ENCODE measurements around the gene TMEM254. TPM values are rescaled to one million over a fixed set of nuclear protein-coding genes. Genes with fewer than 3 reads are reported as not detected.
A peak's percentile ranks its signal among the peaks of the same experiment; 100 is the strongest.

The TMEM254 gene
- total RNA-seq, 4 donors from 2014 or later = 8.0 to 18.8 (median 14.1) TPM

DNA sequence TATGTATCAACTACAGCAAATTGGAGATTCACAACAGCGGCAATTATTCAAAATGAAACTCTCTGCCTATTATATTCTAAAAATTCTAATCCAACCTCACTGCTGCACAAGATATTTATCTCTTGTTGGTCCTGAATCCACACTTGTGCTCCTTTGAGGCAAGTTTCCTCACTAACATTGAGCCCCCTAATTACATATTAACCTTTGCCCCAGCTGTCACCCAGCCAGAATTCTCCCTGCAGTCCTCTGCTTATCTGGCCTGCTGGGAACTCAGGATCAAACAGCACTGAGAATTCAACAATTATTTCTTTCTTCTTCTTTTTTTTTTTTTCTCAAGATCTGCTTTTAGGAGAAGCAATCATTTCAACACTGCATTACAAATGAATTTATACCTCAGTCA is 32.5 kb downstream of the TMEM254 start:
- TF ChIP-seq POLR2A (IDR thresholded peaks at IDR 0.05) (no peak), EP300 (IDR thresholded peaks at IDR 0.05) (no peak)
- TF ChIP-seq, protein P1, sequence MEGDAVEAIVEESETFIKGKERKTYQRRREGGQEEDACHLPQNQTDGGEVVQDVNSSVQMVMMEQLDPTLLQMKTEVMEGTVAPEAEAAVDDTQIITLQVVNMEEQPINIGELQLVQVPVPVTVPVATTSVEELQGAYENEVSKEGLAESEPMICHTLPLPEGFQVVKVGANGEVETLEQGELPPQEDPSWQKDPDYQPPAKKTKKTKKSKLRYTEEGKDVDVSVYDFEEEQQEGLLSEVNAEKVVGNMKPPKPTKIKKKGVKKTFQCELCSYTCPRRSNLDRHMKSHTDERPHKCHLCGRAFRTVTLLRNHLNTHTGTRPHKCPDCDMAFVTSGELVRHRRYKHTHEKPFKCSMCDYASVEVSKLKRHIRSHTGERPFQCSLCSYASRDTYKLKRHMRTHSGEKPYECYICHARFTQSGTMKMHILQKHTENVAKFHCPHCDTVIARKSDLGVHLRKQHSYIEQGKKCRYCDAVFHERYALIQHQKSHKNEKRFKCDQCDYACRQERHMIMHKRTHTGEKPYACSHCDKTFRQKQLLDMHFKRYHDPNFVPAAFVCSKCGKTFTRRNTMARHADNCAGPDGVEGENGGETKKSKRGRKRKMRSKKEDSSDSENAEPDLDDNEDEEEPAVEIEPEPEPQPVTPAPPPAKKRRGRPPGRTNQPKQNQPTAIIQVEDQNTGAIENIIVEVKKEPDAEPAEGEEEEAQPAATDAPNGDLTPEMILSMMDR (IDR thresholded peaks at IDR 0.05) = no peak
- peaks cover 0 to 12% (median 4%) of the 10 kb centered on the region in 4 donors for H3K4me1 ChIP-seq
- no peak overlapping the region for H3K4me3 ChIP-seq
- peaks cover 0 to 19% (median 4%) of the 10 kb centered on the region in 4 donors for H3K9me3 ChIP-seq
- peak overlapping the region in 1 of 4 donors; percentile 64 for H3K27ac ChIP-seq
- WGBS, 2 donors = 55 to 70% methylated on average over 1 of the region's 1 CpG
- DNase-seq (ENCODE audit: low spot score in 2 of 2) = no peak
- H3K36me3 ChIP-seq = no peaks in the 10 kb centered on the region
- no peaks in the 10 kb centered on the region for H3K27me3 ChIP-seq

GRCh38 chr10:80118669-80119068 is 40.2 kb downstream of the TMEM254 start:
- no peaks in the 10 kb centered on the region for H3K4me1 ChIP-seq
- TF ChIP-seq POLR2A (IDR thresholded peaks at IDR 0.05) (no peak), EP300 (IDR thresholded peaks at IDR 0.05) (no peak)
- TF ChIP-seq, protein P1 (IDR thresholded peaks at IDR 0.05) = no peak

GRCh38 chr10:80122110-80122710 is 43.7 kb downstream of the TMEM254 start:
- Histone ChIP-seq H3K27ac (no peak overlapping the region), H3K4me1 (peaks cover 0 to 6% (median 0%) of the 10 kb centered on the region in 4 donors), H3K4me3 (no peak overlapping the region), H3K9me3 (no peaks in the 10 kb centered on the region), H3K27me3 (no peaks in the 10 kb centered on the region), H3K36me3 (no peaks in the 10 kb centered on the region)
- no peak for DNase-seq (ENCODE audit: low spot score in 2 of 2)
- no peak for TF ChIP-seq EP300 (IDR thresholded peaks at IDR 0.05)
- TF ChIP-seq POLR2A (IDR thresholded peaks at IDR 0.05) = no peak
- TF ChIP-seq, protein P1 (IDR thresholded peaks at IDR 0.05) = no peak

More at GRCh38 chr10:80118669-80119068, 40.2 kb downstream of the TMEM254 start:
- no peak for DNase-seq (ENCODE audit: low spot score in 2 of 2)
- 77 to 88% methylated on average over 4 of the region's 4 CpGs for WGBS, 2 donors
- no peaks in the 10 kb centered on the region for H3K9me3 ChIP-seq
- no peak overlapping the region for H3K4me3 ChIP-seq
- H3K27me3 ChIP-seq = no peaks in the 10 kb centered on the region
- no peaks in the 10 kb centered on the region for H3K36me3 ChIP-seq
- H3K27ac ChIP-seq = no peak overlapping the region

GRCh38 chr10:80122746-80123145 is 44.3 kb downstream of the TMEM254 start:
- H3K4me1 ChIP-seq = peaks cover 0 to 6% (median 0%) of the 10 kb centered on the region in 4 donors
- TF ChIP-seq EP300 (IDR thresholded peaks at IDR 0.05) = no peak
- TF ChIP-seq POLR2A (IDR thresholded peaks at IDR 0.05) = no peak
- TF ChIP-seq, protein P1 (IDR thresholded peaks at IDR 0.05) = no peak
- no peak overlapping the region for H3K27ac ChIP-seq
- no peaks in the 10 kb centered on the region for H3K36me3 ChIP-seq
- no peak overlapping the region for H3K4me3 ChIP-seq
- 62 to 69% methylated on average over 2 of the region's 2 CpGs for WGBS, 2 donors
- H3K9me3 ChIP-seq = no peaks in the 10 kb centered on the region
- DNase-seq (ENCODE audit: low spot score in 2 of 2) = no peak
- no peaks in the 10 kb centered on the region for H3K27me3 ChIP-seq

GRCh38 chr10:80126876-80127275 is 48.4 kb downstream of the TMEM254 start:
- H3K4me3 ChIP-seq = no peak overlapping the region
- 10 to 26% methylated on average over 4 of the region's 4 CpGs for WGBS, 2 donors
- DNase-seq (ENCODE audit: low spot score in 2 of 2) = no peak
- TF ChIP-seq EP300 (IDR thresholded peaks at IDR 0.05) (no peak), POLR2A (IDR thresholded peaks at IDR 0.05) (no peak)
- H3K4me1 ChIP-seq = peaks cover 0 to 8% (median 0%) of the 10 kb centered on the region in 4 donors
- H3K9me3 ChIP-seq = no peaks in the 10 kb centered on the region
- H3K36me3 ChIP-seq = no peaks in the 10 kb centered on the region
- peak overlapping the region in 2 of 4 donors; percentile 15 to 25 for H3K27ac ChIP-seq
- H3K27me3 ChIP-seq = no peaks in the 10 kb centered on the region
